GM19324 (cell line): ENCODE results near the gene BPIFB3.

Experiments used
- ATAC-seq: cut with Tn5 transposase; IDR thresholded peaks from one replicate; pipeline ENCODE4 v1.9.1; 2021; ENCODE audit warnings: mild to moderate bottlenecking, moderate library complexity; ENCODE audit not compliant: unreplicated experiment, low FRiP score

The BPIFB3 gene

DNA sequence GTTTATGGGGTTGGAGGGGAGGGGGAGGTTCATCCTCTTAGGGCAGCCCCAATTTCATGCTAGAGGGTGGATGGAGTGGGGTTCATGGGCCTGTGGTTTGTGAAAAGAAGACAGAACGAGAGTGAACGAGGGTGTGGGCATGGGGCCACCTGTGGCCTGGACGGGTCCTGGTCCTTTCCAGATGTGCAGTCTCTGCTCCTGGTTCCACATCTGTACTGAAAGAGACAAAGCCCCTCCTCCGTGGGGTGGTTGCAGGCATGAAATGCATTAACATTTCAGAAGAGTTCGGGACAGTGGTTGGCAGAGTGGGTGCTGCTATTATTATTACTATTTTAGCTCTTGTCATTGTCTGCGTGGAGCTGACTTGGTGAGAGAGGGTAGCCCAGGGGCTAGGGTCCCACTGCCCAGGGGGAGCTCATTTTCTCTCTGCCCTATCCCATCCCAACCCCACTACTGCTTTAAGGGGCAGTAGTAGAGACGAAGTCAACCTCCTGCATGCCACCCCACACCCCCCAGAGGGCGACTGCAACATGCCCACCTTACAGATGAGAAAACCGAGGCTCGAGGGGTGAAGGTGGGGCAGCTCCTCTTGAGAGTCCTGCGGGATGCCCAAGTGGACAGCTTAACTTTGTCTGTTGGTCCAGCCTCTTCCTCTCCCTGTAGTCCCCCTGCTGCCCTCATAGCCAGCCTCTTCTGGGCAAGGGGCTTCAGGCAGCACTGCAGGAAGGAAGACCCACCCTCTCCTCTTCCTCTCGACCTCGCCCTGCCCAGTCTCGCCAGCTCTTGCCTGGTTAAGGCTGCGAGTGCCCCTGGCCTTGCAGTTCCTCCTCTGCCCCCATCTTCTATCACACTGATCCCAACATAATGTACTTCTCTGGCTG is 37.8 kb upstream of the BPIFB3 start:
- no peak for ATAC-seq

DNA sequence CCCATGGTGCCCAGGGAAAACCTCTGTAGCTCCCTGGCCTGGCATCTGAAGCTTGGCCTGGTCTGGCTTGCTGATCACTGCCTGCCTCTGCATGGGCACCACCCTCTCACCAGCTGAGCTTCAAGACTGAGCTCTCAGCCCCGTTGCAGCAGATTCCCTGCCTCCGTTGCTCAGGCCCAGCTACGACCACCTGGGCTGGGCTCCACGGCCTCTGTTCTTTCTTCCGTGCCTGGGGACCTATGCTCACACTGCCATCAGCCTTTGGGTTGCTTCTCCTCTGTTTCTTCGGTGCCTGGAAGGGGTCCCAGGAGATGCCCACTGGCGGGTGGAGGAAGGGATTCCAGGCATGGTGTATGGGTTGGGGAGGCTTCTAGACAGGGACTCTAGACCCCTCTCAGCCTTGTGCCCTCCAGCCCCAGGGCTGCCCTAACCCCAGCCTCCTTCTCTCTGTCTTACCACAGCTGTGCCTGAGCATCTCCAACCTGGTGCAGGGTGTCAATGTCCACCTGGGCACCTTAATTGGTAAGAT is 37.1 kb upstream of the BPIFB3 start:
- ATAC-seq: no peak

DNA sequence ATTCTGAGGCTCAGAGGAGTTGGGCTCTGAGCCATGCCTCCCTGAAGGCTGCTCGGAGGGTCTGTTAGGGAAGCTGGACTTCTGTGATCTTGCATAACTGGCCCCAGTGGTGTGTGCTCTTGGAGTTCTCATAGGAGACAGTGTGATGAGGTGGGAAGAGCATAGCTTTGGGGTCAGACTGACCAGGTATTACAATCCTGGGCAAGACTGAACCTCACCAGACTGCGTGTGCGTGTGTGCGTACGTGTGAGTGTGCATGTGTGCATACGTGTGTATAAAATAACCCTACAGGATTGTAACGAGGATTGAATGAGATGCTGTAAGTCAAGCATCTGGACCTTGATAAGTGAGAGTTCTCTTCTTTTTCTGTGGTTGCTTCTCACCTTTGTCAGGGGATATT is 36.2 kb upstream of the BPIFB3 start:
- ATAC-seq: no peak

DNA sequence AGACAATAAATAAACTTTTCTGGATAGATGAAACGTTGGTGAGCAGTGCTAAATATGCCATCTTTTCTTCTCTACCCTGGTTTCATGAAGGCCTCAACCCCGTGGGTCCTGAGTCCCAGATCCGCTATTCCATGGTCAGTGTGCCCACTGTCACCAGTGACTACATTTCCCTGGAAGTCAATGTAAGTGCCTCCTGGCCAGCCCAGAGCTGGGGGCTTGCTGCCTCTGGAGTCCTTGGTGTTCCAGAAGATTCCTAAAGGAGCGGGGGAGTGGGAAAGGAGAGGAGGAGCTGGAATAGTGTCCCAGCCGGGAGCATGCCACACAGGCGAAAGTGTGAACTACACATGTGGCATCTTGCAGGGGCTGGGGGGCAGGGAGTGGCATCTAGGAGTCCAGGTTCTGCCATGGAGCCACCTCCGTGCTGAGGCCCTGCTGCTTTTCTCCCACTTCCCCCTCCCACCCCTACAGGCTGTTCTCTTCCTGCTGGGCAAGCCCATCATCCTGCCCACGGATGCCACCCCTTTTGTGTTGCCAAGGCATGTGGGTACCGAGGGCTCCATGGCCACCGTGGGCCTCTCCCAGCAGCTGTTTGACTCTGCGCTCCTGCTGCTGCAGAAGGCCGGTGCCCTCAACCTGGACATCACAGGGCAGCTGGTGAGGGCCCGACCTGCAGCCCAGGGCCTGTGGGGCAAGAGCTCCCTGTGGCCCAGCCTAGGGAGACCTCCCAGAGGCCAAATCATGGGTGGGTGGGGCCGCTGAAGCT is 35.4 kb upstream of the BPIFB3 start:
- no peak for ATAC-seq

DNA sequence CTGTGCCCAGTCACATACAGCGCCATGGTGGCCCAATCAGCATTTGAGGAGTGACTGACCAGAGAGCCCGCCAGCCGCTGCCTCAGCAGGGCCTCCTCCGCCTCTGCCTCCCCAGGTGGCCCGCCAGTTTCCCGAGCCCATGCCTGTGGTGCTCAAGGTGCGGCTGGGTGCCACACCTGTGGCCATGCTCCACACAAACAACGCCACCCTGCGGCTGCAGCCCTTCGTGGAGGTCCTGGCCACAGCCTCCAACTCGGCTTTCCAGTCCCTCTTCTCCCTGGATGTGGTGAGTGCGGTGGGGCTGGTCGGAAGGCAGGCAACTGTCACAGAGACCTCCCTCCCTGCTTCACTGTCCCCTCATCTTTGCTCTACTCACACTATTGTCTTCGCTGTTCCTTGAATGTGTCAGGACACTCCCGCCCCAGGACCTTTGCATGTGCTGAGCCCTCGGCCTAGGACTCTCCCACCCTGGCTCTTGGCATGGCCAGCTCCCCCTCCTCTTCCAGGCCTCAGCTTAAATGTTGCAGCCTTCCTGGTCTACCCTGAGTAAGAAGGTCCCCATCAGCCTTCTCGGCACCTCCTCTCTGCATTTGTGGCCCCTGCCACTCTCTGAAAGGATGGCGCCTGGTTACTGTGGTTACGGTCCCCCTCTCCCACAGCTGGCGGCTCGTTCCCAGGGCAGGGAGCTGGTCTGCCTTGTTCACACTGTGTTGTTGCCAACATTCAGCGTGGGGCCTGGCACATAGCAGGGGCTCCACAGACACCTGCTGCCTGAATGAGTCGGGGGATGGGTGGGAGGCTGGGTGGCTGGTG is 34.0 kb upstream of the BPIFB3 start:
- no peak for ATAC-seq

DNA sequence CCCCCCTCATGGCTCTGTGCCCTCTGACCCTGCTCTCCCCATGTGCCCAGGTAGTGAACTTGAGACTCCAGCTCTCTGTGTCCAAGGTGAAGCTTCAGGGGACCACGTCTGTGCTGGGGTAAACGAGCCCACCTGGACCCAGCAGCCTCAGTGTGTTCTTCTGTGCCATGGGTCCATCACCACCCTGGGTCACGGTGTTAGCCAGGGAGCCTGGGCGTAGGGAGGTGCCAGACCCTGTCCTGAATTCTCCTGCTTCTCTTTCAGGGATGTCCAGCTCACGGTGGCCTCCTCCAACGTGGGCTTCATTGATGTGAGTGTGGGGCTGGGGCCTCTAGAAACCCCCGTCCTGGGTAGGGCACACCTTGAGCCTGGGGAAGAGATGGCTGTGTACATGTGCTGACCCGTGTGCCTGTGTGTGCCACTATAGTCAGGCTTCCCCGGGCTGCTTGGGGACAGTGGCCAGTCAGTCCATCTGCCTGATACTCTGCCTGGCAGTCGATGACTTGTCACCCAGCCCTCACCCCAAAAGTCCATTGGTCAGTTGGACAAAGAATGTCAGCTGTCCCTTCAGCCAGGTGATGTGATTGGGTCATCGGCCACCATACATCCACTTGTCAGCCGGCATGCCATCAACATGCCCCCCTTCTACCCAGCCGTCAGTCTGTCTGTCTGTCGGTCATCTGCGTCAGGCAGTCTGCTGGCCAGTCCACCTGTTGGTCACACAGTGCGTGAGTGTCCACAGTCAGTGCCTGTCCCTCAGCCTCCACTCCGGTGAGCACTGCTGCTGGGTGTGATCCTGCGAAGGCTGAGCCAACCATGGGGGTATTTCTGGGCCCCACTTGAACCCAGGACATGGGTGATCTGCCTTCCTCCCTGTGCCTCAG is 33.2 kb upstream of the BPIFB3 start:
- ATAC-seq: no peak

DNA sequence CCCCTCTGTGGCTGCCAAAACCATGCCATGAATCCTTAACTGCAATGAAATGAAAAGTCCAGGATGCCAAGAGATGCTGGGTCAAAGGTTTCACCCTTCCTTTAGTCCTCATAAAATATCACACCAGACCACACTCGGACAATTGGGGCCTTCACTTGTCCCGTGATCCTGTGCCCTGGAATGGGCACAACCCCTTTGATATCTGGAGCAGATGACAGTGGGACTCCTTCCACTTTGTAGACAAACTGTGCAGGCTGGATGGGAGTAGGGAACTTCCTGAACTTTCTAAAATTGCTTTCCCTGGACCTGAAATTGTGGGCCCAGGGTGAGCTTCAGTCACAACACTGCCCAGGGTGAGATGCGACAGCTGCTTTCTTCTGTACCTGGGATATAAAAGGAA is 31.8 kb upstream of the BPIFB3 start:
- ATAC-seq: no peak

DNA sequence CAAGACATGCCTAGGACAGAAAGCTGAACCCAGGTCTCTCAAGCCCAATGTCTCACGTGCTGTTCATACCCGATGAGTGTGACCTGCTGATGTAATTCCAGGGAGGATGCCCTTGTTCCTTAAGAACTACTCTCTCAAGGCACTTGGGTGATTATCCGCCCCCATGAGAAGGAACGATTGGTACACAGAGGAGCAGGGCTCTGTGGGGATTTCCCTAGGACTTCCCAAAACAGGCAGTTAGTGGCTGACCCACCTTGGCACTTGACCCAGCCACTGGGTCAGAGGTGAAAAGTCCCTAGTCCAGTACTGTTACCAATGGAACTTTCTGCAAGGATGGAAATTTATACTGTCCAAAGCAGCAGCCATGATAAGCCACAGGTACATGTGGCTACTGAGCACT is 31.4 kb upstream of the BPIFB3 start:
- ATAC-seq: no peak

DNA sequence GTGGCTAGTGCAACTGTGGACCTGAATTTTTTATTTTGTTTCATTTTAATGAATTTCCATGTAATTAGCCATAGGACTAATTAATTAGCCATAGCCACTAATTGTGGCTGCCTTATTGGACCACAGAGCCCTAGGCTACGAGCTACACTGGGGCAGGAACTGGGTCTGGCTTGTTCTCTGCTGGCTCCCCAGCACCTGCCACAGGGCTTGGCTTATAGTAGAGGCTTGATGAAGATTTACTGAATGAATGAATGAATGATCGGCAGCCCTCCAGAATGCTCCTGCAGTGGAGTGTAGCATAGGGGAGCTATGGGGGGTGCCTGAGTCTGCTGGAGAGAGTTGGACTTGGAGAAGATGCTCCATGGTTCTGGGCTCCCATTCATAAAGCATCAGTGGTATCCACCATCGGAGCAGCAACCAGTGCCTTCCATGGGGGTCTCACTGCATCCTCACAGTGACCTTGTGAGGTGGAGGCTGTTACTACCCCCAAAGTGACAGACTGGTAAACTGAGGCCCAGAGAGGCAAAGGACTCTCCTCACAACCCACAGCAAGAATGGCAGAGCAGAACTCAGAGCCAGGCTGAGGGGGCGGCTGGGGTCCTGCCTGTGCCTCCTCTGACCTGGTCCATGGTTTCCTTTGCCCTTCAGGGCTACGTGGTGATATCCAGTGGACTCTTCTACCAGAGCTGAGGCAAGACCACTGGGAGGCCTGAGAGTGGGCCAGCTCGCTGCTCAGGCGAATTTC is 30.8 kb upstream of the BPIFB3 start:
- no peak for ATAC-seq

DNA sequence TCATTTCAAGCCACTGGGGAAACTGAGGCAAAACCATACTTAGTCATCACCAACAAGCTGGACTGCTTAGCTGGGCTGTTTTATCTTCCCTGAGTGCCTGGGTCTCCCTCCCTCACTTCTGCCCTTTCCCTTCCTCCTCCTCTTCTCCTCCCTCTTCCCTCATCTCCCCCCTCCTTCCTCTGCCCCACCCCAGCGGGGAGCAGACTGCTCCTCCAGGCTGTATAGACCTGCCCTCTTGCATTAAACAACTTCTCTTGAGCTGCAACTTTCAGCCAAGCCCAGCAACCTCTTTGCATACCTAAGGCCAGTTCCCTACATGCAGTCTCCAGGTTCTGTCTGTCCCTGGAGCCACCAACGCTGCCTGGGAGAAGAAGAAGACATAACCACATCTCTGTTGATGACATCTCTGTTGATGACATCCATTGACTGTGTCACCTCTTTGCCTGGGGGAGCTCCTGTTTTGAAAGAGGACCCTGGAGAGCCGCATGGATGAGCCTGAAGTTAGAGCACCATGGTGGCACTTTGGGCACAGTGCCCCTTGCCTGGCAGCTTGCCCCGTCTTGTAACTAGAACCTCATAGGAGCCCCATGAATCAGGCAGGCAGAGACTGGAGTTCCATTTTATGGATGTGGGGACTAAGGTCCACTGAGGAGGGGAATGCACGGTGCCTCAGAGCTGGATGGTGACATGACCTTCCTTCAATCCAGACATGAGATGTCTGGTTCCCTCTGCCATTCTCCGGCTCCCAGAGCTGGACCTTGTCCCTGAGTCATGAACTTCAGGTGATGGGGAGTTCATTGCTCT is 30.1 kb upstream of the BPIFB3 start:
- ATAC-seq: no peak

DNA sequence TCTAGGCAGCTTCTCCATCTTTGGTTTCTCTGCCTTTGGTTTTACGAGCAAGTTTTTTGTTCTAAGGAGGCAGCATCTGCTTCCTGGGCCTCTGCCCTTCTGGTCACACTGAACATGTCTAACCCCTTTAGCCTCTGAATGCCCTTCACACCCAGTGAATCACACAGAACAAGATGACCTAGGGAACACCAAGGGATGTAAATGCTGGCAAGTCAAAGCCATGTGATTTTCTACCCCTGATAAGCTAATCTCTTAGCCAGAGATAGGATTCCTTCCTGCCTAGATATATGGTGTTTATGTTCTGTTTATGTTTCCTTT is 29.5 kb upstream of the BPIFB3 start:
- ATAC-seq: no peak

DNA sequence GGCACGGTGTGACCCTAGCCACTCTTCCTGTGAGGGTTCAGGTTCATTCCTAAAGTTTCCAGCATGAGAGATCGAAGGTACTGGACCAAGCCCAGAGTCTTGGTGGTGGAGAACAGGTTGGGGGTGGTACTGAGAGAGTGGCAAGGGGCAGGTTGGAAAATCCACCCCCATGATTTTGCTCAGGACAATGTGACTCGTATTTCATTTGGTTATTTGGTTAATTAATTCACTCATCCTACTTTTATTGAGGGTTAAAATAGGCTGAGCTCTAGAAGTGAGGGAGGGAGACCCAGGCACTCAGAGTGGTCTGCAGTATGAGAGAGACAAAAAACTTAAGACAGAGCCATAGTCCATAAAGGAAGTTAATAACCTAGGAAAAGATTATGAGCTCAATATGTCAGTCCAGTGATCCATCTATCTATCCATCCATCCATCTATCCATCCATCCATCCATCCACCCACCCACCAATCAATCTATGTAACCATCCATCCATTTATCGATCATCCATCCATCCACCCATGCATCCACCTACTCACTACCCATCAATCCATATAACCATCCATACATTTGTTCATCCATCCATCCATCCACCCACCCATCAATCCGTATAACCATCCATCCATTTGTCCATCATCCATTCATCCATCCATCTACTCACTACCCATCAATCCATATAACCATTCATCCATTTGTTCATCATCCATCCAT is 28.9 kb upstream of the BPIFB3 start:
- no peak for ATAC-seq

DNA sequence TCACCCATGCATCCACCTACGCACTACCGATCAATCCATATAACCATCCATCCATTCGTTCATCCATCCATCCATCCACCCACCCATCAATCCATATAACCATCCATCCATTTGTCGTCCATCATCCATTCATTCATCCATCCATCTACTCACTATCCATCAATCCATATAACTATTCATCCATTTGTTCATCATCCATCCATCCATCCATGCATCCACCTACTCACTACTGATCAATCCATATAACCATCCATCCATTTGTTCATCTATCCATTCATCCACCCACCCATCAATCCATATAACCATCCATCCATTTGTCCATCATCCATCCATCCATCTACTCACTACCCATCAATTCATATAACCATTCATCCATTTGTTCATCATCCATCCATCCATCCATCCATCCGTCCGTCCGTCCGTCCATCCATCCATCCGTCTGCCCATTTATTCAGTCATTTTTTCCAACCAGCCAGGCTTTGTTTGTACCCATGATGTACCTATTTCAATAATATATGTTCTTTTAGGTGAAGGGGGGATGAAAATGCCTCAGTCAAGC is 28.3 kb upstream of the BPIFB3 start:
- no peak for ATAC-seq

DNA sequence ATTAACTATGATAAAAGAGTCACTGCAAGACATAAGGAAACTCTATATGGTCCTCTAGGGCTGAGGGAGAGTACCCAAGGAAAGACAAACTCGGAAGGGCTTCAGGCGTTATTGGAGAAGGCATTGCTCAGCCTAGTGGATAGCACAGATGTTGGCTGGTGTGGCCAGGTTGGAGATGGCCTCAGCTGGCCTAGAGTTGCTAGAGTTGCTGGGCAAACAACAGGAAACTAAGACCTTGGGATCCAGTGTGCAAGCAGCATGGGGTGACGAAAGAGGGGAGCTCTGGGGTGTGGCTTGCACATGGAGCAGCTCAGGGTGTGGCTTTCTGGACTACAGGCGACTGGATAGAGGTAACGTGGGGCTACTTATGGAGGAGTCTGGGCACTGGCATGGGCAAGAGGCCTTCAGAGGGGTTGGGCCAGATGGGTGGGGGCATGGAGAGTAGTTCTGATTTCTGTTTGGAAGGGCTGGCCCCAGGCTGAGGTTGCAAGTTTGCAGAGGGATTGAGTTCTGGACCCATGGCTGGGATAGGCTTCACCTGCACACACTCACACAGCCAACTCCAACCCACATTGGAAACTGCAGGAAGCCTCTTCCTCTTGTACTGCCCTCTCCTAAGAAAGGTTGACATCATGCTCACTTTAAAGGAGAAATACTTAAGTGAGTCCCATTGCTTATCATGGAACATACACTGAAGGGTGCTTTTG is 27.5 kb upstream of the BPIFB3 start:
- ATAC-seq: no peak

DNA sequence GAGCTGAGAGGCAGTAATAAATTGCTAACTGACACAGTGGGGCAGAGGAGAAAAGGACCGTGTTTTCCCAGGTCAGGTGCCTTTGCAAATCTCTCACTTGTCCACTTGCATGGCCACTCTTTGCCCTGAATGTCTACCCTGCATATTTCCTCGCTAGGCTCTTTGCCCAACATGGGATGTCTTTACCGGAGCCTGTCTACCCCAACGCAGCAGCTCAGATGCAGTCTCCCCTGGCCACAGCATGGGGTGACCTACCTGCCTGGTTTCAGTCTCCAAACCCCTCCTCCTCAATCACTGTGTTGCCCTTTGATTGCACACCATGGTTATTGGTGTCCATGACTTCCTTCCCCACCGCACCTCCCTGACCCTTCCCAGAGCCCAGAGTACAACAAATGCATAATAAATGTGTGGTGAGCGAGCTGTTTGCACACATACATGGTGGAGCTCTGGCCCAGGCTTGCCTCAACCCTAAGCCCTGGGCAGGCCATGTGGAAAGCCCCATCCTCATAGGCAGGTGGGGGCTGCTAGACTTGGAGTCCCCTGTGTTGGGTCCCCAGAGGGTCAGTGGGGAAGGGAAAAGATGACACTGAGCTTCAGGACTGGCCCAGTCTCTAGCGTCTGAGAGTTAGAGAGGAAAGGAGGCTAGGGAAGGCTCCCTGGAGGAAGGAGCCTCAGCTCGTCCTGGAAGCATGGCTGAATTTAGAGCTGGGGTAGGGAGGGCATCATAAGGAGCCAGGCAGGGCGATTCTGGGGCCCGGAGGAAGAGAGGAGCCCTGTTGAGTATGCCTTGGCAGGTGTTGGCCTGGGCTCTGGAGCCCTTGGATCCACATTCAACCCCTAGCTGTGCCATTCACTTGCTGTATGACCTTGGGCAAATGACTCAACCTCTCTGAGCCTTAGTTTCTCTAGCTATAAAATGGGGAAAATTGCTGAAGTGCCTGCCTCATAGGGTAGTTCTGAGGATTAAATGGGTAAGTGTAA is 26.6 kb upstream of the BPIFB3 start:
- no peak for ATAC-seq
